NB4 (cell line): ENCODE results near the gene SAE1.

ENCODE experiments used
- POLR2A ChIP-seq: IDR thresholded peaks from 2 replicates; pipeline ENCODE4 v1.6.1; 2011; ENCODE audit warnings: mild to moderate bottlenecking; ENCODE audit not compliant: insufficient read length; ENCODE audit errors: extremely low read depth
- TF ChIP-seq, protein P1 (sequence below): IDR thresholded peaks from one replicate; pipeline ENCODE4 v1.5.1; 2012; ENCODE audit warnings: low read depth, low read length
- TF ChIP-seq, protein P2 (sequence below): IDR thresholded peaks from 2 replicates; pipeline ENCODE4 v1.6.1; 2011; ENCODE audit warnings: low read depth, low read length

DNA sequence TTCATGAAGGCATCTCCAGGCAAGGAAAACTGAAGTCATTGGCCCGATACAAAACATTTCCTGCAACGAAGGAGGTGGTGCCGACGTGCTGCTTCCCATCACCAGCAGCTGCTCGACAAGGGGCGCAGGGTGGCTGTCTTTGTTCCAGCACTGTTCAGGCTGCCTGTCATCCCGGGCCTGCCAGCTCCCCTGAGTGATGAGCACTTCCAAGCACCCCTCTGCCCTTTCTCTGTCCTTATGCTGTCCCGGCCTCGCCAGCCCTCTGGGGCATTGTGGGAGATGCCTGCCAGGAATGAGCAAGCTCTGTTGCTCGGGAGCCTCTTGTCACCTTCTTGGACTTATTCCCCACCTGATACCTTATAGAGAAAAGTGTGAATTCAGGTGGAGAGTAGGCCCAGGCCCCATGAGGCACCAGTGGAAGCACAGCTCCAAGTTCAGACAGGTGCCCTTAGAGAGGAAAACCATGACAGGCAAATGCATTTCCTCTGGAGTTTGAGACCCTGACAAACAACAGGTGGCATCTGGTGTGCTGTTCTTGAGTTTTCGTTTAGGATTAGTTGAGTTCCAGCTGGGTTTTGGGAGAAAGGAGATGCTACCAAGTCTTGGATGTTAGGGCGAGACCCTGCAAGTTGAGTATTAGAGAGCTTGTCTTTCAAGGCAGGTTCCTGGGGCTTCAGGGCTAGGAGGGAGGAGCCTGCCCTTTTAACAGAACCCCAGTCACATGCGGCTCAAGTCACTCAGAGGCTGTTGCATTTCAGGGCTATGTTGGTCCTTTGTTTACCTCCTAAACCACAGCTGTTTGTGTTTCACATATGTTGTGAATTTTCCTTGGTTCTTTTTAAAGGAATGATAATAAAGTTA is 78.9 kb downstream of the SAE1 start:
- TF ChIP-seq, protein P1, sequence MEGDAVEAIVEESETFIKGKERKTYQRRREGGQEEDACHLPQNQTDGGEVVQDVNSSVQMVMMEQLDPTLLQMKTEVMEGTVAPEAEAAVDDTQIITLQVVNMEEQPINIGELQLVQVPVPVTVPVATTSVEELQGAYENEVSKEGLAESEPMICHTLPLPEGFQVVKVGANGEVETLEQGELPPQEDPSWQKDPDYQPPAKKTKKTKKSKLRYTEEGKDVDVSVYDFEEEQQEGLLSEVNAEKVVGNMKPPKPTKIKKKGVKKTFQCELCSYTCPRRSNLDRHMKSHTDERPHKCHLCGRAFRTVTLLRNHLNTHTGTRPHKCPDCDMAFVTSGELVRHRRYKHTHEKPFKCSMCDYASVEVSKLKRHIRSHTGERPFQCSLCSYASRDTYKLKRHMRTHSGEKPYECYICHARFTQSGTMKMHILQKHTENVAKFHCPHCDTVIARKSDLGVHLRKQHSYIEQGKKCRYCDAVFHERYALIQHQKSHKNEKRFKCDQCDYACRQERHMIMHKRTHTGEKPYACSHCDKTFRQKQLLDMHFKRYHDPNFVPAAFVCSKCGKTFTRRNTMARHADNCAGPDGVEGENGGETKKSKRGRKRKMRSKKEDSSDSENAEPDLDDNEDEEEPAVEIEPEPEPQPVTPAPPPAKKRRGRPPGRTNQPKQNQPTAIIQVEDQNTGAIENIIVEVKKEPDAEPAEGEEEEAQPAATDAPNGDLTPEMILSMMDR, result no peak
- no peak for TF ChIP-seq POLR2A
- TF ChIP-seq, protein P2, sequence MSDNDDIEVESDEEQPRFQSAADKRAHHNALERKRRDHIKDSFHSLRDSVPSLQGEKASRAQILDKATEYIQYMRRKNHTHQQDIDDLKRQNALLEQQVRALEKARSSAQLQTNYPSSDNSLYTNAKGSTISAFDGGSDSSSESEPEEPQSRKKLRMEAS, result no peak
